Body of pancreas (tissue), 4 donors: ENCODE measurements around the gene SH2D5. TPM values are rescaled to one million over a fixed set of nuclear protein-coding genes. Genes with fewer than 3 reads are reported as not detected.

Experiments
- ATAC-seq: fragments of 150-250 bp; one replicate; pipeline ENCODE4 v1.9.1; 2016
- DNase-seq, 4 donors: peaks; one replicate each; pipeline ENCODE4 v3.0.0-alpha.2; 2019
- H3K27ac ChIP-seq, 4 donors: fragments of 200-600 bp; sonication (generic); 1 replicate in 3 of 4; 2 replicates in 1 of 4; pipeline versions ENCODE4 v1.5.1 to v1.6.1; 2016 to 2019; ENCODE audit warnings: mild to moderate bottlenecking in 1 of 4, mixed read lengths in 1 of 4, moderate library complexity in 1 of 4
- H3K27me3 ChIP-seq, 2 donors: fragments of 200-600 bp; sonication (generic); one replicate each; pipeline ENCODE4 v1.6.0; 2016; ENCODE audit warnings: mild to moderate bottlenecking in 1 of 2
- H3K36me3 ChIP-seq, 2 donors: fragments of 200-600 bp; sonication (generic); replicated peaks in 1 of 2; 2 replicates each; pipeline ENCODE4 v1.5.1; 2016; ENCODE audit warnings: low read depth in 2 of 2; ENCODE audit not compliant: insufficient read depth in 1 of 2
- H3K4me1 ChIP-seq: fragments of 200-600 bp; sonication (generic); one replicate; pipeline ENCODE4 v1.6.0; 2016
- H3K4me3 ChIP-seq, 2 donors: fragments of 200-600 bp; sonication (generic); 1 replicate in 1 of 2; 2 replicates in 1 of 2; pipeline ENCODE4 v1.5.1; 2016 to 2019
- H3K9me3 ChIP-seq, 3 donors: fragments of 200-600 bp; sonication (generic); 1 replicate in 2 of 3; 2 replicates in 1 of 3; pipeline ENCODE4 v1.5.1; 2016
- POLR2A ChIP-seq, 3 donors: fragments of 450-650 bp; IDR thresholded peaks; one replicate each; pipeline ENCODE4 v1.6.1; 2016; ENCODE audit warnings: antibody characterized with exemption in 3 of 3, mild to moderate bottlenecking in 2 of 3
- WGBS, 2 donors: methylation state at CpG; one replicate each; pipeline ENCODE4 v1.1.5; 2017; 5-methylcytosine and 5-hydroxymethylcytosine counted together
- intact Hi-C: fragments of 100-400 bp; cut with DNase I; formaldehyde crosslinking; loops from one replicate; pipeline ENCODE4 v1.15.1; 2023
- total RNA-seq, 2 donors: library from RNA; depleted of rRNA; stranded (reverse); fragments of >200 nt; gene quantifications; one replicate each; pipeline ENCODE4 v1.1.0, GENCODE V29; 2016
- TF ChIP-seq, protein P1 (sequence below), 7 experiments: fragments of 450-650 bp in 4 of 7; fragments of 200-600 bp in 3 of 7; sonication (generic) in 3 of 7; IDR thresholded peaks; one replicate each; pipeline ENCODE4 v1.5.1; 2016 to 2019; ENCODE audit warnings: antibody characterized with exemption in 7 of 7

Gene SH2D5
- total RNA-seq, 2 donors from 2014 or later: not detected

DNA sequence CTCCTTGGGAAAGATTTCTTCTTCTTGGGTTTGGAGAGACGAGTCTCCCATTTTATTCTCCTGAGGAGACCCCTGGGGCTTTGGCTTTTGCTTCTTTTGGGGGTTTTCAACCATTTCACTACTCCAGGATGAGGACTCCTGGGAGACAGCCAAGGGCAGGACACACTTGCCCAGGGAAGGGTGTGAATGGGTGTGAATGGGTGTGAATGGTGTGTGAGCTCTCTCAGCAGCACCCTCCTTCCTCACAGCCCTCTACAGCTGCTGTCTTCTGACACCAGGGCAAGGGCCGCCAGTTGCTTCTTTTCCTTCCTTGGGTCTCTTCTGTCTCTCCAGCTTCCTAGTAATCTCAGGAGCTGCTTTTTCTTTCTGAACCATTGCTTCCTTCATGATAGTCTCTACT lies 38.9 kb downstream of the SH2D5 start:
- no peak for DNase-seq
- TF ChIP-seq, protein P1, sequence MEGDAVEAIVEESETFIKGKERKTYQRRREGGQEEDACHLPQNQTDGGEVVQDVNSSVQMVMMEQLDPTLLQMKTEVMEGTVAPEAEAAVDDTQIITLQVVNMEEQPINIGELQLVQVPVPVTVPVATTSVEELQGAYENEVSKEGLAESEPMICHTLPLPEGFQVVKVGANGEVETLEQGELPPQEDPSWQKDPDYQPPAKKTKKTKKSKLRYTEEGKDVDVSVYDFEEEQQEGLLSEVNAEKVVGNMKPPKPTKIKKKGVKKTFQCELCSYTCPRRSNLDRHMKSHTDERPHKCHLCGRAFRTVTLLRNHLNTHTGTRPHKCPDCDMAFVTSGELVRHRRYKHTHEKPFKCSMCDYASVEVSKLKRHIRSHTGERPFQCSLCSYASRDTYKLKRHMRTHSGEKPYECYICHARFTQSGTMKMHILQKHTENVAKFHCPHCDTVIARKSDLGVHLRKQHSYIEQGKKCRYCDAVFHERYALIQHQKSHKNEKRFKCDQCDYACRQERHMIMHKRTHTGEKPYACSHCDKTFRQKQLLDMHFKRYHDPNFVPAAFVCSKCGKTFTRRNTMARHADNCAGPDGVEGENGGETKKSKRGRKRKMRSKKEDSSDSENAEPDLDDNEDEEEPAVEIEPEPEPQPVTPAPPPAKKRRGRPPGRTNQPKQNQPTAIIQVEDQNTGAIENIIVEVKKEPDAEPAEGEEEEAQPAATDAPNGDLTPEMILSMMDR (IDR thresholded peaks at IDR 0.05): no peak
- TF ChIP-seq POLR2A (IDR thresholded peaks at IDR 0.05): no peak
- Histone ChIP-seq H3K9me3 (no peaks in the 10 kb centered on the region), H3K36me3 (no peaks in the 10 kb centered on the region), H3K4me1 (peaks cover 6% of the 10 kb centered on the region), H3K27me3 (no peaks in the 10 kb centered on the region), H3K4me3 (no peak overlapping the region), H3K27ac (no peak overlapping the region)
- no peak for ATAC-seq
- intact Hi-C loops: no loop called here
- WGBS, 2 donors: 63 to 77% methylated on average over 2 of the region's 2 CpGs

DNA sequence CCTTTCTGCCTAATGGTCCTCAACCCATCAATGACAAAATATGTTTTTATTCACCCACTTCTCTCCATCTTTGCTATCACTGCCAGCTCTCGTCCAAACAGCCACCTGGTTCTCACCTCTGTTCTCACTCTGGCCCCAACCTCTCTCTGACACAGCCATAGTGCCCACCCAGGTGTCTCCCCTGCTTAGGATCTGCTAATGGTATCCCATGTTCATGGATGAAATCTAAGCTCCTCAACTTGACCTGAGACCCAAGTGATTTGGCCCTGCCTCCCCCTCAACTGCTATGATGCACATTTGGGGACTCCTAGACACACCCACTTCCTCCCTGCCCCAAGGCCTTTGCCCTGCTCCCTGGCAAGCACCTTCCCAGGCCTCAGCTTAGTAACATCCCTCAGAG lies 40.6 kb downstream of the SH2D5 start:
- no peak for DNase-seq
- ATAC-seq: no peak
- 72 to 88% methylated on average over 1 of the region's 1 CpG for WGBS, 2 donors
- no peaks in the 10 kb centered on the region for H3K27me3 ChIP-seq
- H3K9me3 ChIP-seq: no peaks in the 10 kb centered on the region
- no peak overlapping the region for H3K4me3 ChIP-seq
- no peak overlapping the region for H3K27ac ChIP-seq
- TF ChIP-seq, protein P1 (IDR thresholded peaks at IDR 0.05): no peak
- peaks cover 1% of the 10 kb centered on the region for H3K4me1 ChIP-seq
- intact Hi-C loops: no loop called here
- no peaks in the 10 kb centered on the region for H3K36me3 ChIP-seq

DNA sequence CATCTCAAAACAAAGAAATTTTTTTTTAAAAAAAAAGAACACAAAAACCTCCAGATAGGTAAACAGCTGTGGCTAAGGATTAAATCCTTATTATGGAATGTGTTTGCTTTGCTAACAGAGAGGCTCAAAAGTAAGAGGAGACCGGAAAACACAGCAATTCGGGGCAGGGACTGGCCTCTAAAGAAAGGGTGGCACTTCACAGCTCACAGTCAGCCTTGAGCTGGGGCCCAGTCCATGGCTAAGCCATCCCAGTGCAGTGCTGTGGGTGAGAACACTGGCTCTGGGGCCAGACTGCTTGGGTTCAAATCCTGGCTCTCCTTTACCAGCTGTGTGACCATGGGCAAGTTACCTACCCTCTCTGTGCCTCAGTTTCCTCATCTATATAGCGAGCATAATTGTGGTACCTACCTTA lies 42.9 kb downstream of the SH2D5 start:
- H3K4me1 ChIP-seq: no peaks in the 10 kb centered on the region
- intact Hi-C loops: loop anchor here (5.0 kb wide), 1 partner anchor 498 kb away; no protein-coding TSS in a partner anchor
- H3K4me3 ChIP-seq: no peak overlapping the region
- ATAC-seq: no peak
- no peaks in the 10 kb centered on the region for H3K36me3 ChIP-seq
- no peak overlapping the region for H3K27ac ChIP-seq
- DNase-seq: no peak
- WGBS, 2 donors: 74 to 76% methylated on average over 3 of the region's 3 CpGs
- TF ChIP-seq POLR2A (IDR thresholded peaks at IDR 0.05): no peak
- TF ChIP-seq, protein P1 (IDR thresholded peaks at IDR 0.05): no peak
- H3K9me3 ChIP-seq: no peaks in the 10 kb centered on the region
- H3K27me3 ChIP-seq: no peaks in the 10 kb centered on the region

DNA sequence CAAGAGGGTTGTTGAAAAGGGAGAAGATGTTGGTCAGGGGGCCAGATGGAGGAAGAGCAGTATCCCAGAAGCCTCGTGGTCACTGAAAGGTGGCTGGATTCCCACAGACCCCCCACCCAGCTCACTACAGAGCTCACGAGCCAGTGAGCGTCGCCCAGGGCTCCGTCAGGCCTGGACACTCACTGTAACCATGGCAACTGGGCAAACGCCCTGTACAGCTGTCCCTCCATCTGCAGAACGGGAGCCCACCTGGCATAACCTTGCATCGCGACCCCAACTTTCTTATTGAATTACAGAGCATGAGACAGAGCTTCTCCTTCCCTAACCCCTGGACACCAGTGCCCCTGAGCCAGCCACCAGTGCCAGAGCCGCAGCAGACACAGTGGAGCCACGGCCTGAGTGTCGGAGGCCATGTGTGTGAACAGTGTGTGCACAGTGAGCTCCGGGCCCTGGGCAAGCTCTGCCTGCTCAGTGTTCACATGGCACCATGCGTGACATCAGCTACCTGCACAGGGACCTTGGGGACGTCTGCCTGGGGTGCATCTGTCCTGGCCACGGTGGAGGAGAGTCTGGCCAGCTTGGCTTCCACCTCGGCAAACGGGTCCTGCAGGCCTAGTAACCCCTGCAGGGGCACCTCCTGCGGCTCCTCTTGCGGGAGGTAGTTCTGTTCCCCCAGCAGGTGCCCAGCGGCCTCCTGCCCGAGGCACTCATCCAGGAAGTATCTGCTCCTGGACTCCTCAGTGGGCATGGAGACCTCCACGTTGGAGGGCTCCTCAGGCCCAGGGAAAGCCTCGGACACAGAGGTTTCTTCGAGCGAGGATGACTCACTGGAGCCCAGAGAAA lies 45.4 kb downstream of the SH2D5 start:
- no peak for ATAC-seq
- DNase-seq: no peak
- no peaks in the 10 kb centered on the region for H3K36me3 ChIP-seq
- no peak overlapping the region for H3K4me3 ChIP-seq
- intact Hi-C loops: loop anchor here (5.0 kb wide), 1 partner anchor 500 kb away; no protein-coding TSS in a partner anchor
- H3K9me3 ChIP-seq: no peaks in the 10 kb centered on the region
- H3K27ac ChIP-seq: no peak overlapping the region
- H3K4me1 ChIP-seq: no peaks in the 10 kb centered on the region
- TF ChIP-seq POLR2A (IDR thresholded peaks at IDR 0.05): no peak
- TF ChIP-seq, protein P1 (IDR thresholded peaks at IDR 0.05): no peak
- H3K27me3 ChIP-seq: no peaks in the 10 kb centered on the region
- WGBS, 2 donors: 53 to 76% methylated on average over 2 to 25 of the region's 26 CpGs
